Loucy (cell line): Measurements from ENCODE around the gene LNPEP.

Experiments
- CTCF ChIP-seq: fragments of 200-600 bp; sonication (generic); conservative IDR thresholded peaks from 2 replicates; pipeline ENCODE4 v1.5.1; 2014; ENCODE audit warnings: mild to moderate bottlenecking, antibody characterized with exemption, low read length
- EZH2phosphoT487 ChIP-seq: fragments of 200-600 bp; IDR thresholded peaks from 2 replicates; pipeline ENCODE4 v1.6.1; 2018; ENCODE audit warnings: antibody characterized with exemption, mild to moderate bottlenecking, moderate library complexity, borderline replicate concordance

- TF ChIP-seq CTCF: no peak
- no peak for TF ChIP-seq EZH2phosphoT487
Measured at GRCh38 chr5:96946381-96946780, 10.5 kb downstream of the LNPEP start.
